UCSD-AML1 (cell line): Measurements from ENCODE around the gene CEP350.
A peak's percentile ranks its signal among the peaks of the same experiment; 100 is the strongest.
"Not testable (repeated sequence)": the region's sequence is repeated elsewhere in the genome, so short reads cannot be mapped to it uniquely, and the experiment has no call there.

Experiments used
- DNase-seq: peaks from one replicate; lab custom pipeline; 2025; ENCODE audit not compliant: unreplicated experiment; lab: John Stamatoyannopoulos, UW

Gene CEP350

DNA sequence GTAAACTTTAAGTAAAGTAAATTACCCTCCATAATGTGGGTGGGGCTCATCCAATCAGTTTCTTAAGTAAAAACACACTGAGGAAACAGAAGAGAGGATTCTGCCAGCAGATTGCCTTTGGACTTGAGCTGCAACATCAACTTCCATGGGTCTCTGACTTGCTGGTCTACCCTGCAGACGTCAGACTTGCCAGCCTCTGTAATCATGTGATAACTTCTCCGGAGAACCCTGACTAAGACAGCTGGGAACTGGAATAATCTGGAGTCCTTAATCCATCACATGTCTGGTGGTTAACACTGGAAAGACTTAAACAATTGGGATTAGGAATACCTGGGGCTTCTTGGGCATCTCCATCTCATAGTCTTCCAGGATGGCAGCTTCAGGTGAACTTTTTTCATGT lies 13.2 kb upstream of the CEP350 start:
- no peak for DNase-seq

DNA sequence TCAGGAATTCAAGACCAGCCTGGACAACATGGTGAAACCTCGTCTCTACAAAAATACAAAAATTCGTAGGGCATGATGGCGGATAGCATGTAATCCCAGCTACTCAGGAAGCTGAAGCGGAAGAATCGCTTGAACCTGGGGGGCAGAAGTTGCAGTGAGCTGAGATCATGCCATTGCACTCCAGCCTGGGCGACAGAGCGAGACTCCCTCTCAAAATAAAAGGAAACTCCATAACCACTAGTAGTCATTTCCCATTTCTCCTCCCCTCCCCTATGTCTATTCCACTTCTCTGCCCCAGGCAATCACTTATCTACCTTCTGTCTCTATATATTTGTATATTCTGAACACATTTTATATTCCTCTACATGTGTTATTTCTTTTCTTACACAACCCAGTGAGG lies 4.0 kb upstream of the CEP350 start:
- no peak for DNase-seq

DNA sequence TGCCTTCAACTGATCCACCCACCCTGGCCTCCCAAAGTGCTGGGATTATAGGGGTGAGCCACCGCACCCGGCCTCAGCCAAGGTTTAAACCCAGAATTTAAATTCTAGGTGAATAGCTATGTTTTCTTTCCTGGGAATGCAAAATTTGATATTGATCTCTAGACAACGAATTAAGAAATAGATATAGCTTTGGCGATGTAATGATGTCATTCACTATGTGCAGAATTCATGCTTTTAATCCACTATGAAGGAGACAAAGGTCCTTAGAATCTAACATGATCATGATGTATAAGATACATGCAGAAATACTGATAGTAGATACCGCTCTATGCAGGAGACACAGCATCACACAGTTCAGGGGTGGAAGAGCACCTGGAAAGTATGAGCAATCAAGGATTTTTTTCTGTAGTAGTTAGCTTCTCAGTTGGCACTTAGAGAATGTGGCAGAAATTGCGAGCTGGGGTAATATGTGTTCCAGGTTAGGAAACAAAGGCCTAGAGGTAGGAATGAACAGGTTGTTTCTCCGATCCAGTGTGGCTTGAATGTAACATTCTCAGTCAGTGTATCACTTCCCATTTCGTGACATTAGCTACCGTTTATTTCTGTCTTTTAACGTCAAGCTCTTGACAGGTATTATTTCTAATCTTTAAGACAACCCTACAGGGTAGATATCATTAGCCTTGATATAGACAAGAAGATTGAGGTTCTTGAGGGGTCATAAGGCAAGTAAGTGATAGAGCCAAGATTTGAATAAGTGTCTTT lies 3.0 kb upstream of the CEP350 start:
- no peak for DNase-seq

DNA sequence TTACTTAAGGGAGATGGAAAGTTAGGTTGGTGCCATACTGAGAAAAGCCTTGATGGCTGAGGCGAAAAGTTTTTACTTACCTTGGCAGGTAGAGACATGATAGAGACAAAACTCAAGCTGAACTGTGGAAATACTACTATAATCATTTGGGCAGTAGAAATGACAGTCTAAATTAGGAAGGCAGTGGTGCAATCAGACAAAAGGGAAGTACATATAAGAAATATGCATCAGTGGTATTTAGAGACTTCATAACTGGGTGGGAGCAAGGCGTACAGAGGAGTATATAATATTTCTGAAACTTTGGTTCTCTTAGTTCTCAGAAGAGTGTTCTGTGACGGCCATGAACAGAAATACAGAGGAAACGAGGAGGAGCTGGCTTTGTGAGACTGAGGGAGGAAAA lies 2.4 kb upstream of the CEP350 start:
- DNase-seq = no peak

DNA sequence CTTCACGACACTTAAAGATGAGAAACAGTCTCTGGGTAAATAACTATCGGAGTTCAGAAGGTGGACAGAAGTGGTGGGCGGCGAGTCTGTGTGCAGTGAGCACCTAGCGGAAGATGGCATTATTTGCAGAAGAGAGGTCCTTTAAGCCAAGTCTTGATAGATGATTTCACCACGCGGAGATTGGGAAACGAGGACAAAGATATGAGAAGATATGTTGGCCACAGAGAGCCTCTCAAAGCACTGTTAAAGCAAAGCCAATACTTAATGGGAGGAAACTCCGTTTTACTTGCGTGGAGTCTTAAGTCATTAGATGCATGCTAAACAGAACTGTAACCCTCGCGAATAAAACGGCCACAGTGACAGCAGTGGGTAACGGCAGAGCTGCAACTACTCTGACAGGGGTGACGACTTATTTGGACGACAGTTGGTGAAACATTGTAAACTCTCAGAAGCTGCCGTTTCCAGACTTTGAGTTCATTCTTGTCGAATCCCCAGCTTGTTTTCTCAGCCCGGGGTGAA lies 577 bp upstream of the CEP350 start:
- DNase-seq = peak; percentile 51

GRCh38 chr1:179955287-179955680 lies 674 bp downstream of the CEP350 start:
- DNase-seq = no peak

DNA sequence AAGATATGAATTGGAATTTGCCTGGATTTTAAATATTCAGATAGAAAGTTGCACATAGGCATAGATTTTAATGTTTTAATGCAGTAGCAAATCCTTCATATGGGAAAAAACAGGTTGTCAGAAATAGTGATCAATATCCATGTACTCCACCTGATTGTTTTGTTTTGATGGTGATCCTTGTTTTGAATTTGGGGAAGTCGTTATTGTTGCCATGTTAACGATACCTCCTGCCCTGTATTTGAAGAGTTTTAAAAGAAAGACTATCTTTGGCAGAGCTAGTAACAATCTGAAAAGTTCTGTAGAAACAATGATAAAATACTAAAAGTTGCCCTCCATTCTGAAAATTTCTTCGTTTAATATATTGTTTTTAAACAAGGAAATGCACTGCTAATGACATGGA lies 1.1 kb downstream of the CEP350 start:
- DNase-seq = no peak

GRCh38 chr1:179958359-179958758 lies 3.7 kb downstream of the CEP350 start:
- no peak for DNase-seq

- DNase-seq = not testable (repeated sequence)
Observed at GRCh38 chr1:179962168-179962567, 7.6 kb downstream of the CEP350 start.

DNA sequence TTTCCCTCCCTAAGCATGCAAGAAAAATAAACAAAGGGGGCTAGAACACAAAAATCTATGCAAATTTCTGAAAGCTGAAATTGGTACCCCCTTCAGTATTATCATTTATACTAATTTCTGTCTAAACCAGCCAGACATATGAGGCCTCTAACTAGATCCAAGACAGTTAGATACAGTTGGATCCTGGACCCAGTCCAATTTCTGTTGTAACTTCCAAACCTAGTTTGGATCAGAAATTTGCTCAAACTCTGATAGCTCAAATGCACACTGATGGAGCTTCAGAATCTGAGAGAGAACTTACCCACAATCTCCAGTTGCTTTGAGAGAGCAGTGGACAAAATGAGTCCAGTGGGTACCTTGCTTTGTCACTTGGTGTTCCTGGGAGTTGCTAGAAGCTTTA lies 11.9 kb downstream of the CEP350 start:
- DNase-seq = no peak

DNA sequence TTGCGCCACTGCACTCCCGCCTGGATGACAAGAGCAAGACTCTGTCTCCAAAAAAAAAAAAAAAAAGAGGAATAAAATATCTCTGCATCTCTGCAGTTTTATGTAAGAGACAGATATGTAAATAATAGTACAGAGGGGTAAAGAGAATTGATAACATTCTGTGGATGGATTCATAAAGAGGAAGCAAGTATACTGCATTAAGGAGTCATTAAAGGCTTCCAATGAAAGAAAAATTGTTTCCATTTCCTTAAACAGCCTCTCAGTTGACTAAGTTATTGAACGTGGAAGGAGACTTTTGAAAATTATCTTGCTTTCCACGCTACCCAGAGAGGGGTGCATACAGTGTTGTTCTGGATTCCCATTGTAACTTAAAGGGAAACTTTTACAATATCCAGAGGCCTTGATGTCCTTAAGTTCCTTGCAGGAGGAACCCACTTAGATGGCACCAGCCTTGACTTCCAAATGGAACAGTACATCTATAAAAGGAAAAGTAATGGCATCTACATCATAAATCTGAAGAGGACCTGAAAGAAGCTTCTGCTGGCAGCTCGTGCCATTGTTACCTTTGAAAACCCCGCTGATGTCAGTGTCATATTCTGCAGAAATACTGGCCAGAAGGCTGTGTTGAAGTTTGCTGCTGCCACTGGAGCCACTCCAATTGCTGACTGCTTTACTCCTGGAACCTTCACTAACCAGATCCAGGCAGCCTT lies 13.8 kb downstream of the CEP350 start:
- DNase-seq = no peak

DNA sequence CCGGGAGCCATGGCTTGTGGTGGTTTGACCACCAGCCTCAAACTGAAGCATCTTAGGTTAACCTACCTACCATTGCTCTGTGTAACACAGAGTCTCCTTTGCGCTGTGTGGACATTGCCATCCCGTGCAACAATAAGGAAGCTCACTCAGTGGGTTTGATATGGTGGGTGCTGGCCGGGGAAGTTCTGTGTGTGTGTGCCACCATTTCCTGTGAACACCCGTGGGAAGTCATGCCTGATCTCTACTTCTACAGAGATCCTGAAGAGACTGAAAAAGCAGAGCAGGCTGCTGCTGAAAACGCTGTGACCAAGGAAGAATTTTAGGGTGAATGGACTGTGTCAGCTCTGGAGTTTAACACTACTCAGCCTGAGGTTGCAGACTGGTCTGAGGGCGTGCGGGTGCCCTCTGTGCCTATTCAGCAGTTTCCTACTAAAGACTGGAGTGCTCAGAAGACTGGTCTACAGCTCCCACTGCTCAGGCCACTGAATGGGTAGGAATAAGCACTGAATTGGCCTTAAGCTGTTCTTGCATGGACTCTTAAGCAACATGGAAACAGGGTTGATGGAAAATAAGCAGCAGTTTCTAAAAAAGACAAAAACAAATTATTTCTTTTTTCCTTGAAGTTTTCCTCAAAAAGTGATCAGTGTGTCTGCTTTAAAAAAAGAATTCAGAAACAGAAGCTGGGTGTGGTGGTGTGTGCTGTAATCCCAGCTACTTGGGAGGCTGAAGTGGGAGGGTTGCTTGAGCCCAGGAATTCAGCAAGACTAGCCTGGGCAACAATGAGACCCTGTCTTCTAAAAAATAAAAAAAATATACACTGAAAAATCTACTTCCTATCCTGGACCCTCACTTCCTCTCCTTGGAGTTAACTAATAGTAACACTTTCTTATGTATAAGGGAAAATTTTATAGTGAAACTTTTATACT lies 14.6 kb downstream of the CEP350 start:
- DNase-seq = peak; percentile 24

- DNase-seq = no peak
Observed at GRCh38 chr1:179969962-179970361, 15.4 kb downstream of the CEP350 start.

DNA sequence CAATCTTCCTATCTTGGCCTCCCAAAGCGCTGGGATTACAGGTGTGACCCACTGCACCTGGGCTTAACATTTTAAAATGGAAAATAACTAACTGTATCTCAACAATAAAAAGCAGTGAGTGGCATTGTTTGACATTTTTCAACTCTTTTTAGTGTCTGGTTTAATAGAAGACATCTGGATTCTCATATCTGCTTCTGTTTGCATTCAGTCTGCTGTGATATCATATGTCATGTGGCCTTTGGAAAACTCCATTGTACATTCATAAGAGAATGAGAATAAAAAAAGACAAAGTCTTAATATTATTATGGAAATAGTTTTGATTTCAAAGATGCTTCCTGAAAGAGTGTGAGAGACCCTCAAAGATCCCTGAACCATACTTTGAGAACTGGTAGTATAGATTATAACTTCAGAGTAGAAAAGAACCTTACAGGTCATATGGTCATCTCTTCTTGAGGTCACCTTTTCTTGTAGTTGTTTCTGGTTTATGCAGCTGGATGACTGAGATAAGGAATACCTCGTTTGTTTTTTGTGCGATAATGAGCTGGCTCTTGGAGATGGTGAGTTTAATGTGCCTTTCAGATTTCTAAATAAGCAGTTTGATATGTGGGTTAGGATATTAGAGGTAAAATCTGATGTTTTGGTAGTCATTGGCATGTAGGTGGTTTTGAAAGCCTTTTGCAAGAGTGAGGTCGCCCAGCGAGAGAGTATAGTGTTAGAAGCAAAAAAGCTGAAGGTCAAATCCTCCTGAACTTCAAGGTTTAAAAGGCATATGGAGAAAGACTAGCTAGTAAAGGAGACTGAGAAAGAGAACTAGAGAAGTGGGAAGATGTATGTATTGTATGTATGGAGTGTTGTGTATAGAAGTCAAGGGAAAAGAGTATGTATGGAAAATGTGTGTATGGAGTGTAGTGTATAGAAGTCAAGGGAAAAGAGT lies 17.2 kb downstream of the CEP350 start:
- DNase-seq = no peak

DNA sequence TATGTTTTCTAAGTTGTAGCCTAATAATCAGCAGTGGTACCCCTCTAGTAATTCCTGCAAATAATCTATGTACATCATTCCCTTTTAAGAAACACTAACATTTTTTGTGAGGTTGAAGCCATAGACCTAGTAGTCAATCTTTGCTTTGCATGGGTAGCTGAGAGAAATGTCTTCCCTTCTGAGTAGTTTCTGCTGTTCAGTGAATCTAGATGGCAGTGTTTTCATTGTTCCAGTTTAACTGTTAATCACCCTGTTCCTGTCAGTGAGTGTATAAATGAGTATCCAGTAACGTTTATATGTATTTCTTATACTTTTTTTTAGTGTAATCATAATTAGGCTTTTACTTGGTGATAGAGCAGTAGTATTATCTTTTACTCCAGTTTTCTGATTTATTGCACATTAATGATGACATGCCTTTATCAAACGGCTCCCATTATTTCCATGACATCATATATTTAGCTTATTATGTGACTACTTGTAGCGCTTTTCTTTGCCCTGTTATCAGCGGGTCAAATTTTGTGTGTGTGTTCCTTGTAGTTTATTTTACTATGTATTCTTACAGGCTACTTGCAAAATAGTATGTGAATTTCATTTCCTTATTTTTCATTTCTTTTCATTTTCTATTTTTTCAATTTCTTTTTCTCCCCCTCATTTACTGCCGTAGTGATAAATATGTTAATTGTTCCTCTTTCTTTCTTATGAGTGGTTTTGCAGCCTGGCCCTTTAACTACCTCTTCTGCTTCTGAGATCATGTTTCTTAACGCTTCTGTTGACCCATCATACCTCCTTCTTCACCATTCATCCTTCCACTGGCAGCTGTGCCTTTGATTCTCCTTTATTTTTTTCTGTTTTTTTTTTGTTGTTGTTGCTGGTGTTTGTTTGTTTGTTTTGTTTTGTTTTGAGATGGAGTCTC lies 18.8 kb downstream of the CEP350 start:
- no peak for DNase-seq

- no peak for DNase-seq
Observed at GRCh38 chr1:179976970-179977651, 22.5 kb downstream of the CEP350 start.

DNA sequence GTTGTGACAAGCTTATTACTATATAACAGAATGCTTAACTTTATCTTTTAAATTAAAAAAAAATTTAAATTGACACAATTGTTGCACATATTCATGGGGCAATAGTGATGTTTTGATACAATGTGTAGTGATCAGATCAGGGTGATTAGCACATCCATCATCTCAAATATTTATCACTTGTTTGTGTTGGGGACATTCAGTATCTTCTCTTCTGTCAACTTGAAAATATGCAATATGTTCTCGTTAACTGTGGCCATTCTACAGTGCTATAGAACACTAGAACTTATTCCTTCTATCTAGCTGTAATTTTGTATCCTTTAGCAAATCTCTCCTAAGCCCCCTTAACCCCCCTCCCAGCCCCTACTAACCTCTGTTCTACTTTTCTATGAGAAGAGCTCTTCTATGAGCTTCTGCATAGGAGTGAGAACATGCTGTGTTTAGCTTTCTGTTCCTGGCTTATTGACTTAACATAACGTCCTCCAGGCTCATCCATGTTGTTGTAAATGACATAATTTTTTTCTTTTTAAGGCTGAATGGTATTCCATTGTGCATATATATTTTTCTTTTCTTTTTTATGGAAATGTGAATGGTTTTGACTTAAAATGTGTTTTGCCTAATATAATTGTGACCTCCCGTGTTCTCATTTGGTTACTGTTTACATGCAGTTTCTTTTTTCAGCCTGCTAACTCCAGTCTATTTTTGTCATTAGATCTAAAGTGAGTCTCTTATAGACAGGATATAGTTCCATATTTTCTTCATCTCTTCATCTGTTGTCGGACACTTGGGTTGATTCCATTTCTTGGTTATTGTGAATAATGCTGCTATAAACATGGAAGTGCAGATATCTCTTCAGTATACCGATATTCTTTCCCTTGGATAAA lies 23.8 kb downstream of the CEP350 start:
- DNase-seq = no peak

DNA sequence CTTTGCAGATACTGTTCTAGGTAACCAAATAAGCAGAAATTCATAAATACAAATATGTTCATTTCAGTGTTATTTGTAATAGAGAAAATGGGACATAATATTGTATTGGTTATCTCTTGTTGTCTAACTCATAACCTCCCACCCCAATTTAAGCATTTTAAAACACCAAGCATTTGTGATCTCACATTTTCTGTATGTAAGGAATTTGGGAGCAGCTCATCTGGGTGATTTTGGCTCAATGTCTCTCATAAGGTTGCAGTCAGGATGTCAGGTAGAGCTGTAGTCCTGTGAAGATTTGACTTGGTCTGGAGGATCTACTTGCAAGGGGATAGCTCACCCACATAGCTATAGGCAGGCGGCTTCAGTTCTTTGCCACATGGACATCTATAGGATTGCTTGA lies 29.5 kb downstream of the CEP350 start:
- DNase-seq = no peak
